Osteocyte (in vitro differentiated cells): ENCODE measurements around the gene GFRA4. TPM values are rescaled to one million over a fixed set of nuclear protein-coding genes. Genes with fewer than 3 reads are reported as not detected.

Experiments
- DNase-seq: peaks from one replicate; pipeline ENCODE4 v3.0.0; 2021; ENCODE audit warnings: mixed read lengths; ENCODE audit not compliant: unreplicated experiment; ENCODE audit errors: extremely low spot score
- H3K27ac Mint-ChIP-seq: one replicate; pipeline ENCODE4 v1.8.0; 2021; ENCODE audit warnings: mild to moderate bottlenecking, mixed read lengths; ENCODE audit not compliant: unreplicated experiment
- H3K27me3 Mint-ChIP-seq: one replicate; pipeline ENCODE4 v1.8.0; 2021; ENCODE audit warnings: mixed read lengths; ENCODE audit not compliant: unreplicated experiment
- H3K36me3 Mint-ChIP-seq: one replicate; pipeline ENCODE4 v1.8.0; 2021; ENCODE audit warnings: mixed read lengths; ENCODE audit not compliant: unreplicated experiment
- H3K4me1 Mint-ChIP-seq: one replicate; pipeline ENCODE4 v1.8.0; 2021; ENCODE audit warnings: mixed read lengths; ENCODE audit not compliant: unreplicated experiment
- H3K4me3 Mint-ChIP-seq: one replicate; pipeline ENCODE4 v1.8.0; 2021; ENCODE audit warnings: mild to moderate bottlenecking, moderate library complexity, mixed read lengths; ENCODE audit not compliant: unreplicated experiment
- H3K9me3 Mint-ChIP-seq: one replicate; pipeline ENCODE4 v1.8.0; 2021; ENCODE audit warnings: mixed read lengths; ENCODE audit not compliant: unreplicated experiment
- total RNA-seq: library from RNA; stranded (reverse); gene quantifications from 2 replicates; pipeline ENCODE4 v1.2.1, GENCODE V29; 2021
- TF ChIP-seq, protein P1 (sequence below): fragments of 200-600 bp; sonication (generic); IDR thresholded peaks from 2 replicates; pipeline ENCODE4 v1.5.0; 2021; ENCODE audit warnings: antibody characterized with exemption, mild to moderate bottlenecking, moderate library complexity

GFRA4 gene
- total RNA-seq, 1 donor from 2014 or later, result not detected

DNA sequence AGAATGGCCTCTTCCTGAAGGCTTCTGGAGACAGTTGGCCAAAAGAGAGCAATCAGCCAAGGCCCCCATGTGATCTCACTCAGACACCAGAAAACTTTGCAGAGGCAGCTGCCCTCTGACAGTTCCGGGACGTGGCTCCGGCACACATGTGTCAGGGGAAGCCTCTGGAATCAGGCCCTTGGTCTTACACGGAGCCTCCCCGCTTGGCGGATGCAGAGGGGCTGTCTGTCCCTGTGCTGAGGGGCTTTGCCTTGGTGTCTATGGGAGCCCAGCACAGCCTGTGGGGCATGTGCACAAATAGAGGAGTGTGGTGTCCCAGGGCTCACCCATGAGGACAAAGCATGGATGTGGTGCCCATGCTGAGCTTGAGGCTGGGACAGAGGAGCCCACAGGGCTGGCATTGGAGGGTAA is 35.4 kb upstream of the GFRA4 start:
- no peaks in the 10 kb centered on the region for H3K4me1 Mint-ChIP-seq
- no peak overlapping the region for H3K27ac Mint-ChIP-seq
- H3K36me3 Mint-ChIP-seq, result no peaks in the 10 kb centered on the region
- no peaks in the 10 kb centered on the region for H3K27me3 Mint-ChIP-seq
- no peak overlapping the region for H3K4me3 Mint-ChIP-seq
- TF ChIP-seq, protein P1, sequence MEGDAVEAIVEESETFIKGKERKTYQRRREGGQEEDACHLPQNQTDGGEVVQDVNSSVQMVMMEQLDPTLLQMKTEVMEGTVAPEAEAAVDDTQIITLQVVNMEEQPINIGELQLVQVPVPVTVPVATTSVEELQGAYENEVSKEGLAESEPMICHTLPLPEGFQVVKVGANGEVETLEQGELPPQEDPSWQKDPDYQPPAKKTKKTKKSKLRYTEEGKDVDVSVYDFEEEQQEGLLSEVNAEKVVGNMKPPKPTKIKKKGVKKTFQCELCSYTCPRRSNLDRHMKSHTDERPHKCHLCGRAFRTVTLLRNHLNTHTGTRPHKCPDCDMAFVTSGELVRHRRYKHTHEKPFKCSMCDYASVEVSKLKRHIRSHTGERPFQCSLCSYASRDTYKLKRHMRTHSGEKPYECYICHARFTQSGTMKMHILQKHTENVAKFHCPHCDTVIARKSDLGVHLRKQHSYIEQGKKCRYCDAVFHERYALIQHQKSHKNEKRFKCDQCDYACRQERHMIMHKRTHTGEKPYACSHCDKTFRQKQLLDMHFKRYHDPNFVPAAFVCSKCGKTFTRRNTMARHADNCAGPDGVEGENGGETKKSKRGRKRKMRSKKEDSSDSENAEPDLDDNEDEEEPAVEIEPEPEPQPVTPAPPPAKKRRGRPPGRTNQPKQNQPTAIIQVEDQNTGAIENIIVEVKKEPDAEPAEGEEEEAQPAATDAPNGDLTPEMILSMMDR, result no peak
- H3K9me3 Mint-ChIP-seq, result no peaks in the 10 kb centered on the region
- no peak for DNase-seq

GRCh38 chr20:3697588-3698305 is 34.5 kb upstream of the GFRA4 start:
- Mint-ChIP-seq H3K9me3 (no peaks in the 10 kb centered on the region), H3K27me3 (no peaks in the 10 kb centered on the region), H3K36me3 (no peaks in the 10 kb centered on the region), H3K27ac (no peak overlapping the region), H3K4me1 (no peaks in the 10 kb centered on the region), H3K4me3 (no peak overlapping the region)
- TF ChIP-seq, protein P1, result no peak
- DNase-seq, result no peak

DNA sequence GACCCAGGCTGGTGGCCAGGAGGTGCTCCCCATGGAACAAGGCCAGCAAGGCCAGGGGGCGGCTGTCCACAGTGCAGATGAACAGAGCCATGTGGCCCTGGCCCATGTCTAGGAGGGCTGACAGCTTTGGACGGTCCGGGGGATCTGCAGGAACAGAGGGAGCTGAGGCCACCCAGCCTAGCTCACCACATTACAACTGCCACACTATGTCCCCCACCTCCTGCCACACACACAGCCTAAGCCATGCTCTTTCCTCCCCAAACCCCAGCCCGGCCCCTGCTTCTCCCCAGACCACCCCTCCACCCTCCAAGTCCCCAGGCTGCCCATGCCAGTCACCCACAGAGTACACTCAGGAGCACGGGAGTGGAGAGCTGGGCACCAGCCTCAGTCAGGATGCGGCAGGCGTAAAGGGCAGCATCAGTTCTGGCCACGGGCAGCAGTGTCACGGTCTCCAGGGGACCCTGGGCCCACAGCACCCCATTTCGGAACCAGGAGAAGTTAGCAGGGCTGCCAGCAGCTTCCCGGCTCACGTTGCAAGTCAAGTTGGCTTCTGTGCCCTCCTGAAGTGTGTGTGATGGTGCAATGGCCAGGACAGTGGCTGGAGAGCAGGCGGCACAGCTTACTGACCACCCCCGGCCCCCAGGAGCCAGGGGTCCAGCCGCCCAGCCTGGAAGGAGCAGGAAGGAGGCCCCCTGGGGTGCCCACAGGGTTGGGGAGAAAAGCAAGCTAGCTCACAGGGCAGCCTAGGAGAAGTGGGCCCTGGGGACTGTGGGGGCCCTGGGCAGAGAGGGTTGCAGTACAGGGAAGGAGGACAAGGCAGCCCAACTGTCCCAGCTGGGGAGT is 33.8 kb upstream of the GFRA4 start:
- Mint-ChIP-seq H3K9me3 (no peaks in the 10 kb centered on the region), H3K27me3 (no peaks in the 10 kb centered on the region), H3K4me1 (no peaks in the 10 kb centered on the region), H3K36me3 (no peaks in the 10 kb centered on the region), H3K4me3 (no peak overlapping the region), H3K27ac (no peak overlapping the region)
- TF ChIP-seq, protein P1, result no peak
- no peak for DNase-seq

- TF ChIP-seq, protein P1, result peak; percentile 43
- Mint-ChIP-seq H3K4me1 (no peaks in the 10 kb centered on the region), H3K36me3 (no peaks in the 10 kb centered on the region), H3K27me3 (no peaks in the 10 kb centered on the region), H3K9me3 (no peaks in the 10 kb centered on the region), H3K27ac (no peak overlapping the region), H3K4me3 (no peak overlapping the region)
- DNase-seq, result no peak
Measured at GRCh38 chr20:3696200-3696599, 33.0 kb upstream of the GFRA4 start.

DNA sequence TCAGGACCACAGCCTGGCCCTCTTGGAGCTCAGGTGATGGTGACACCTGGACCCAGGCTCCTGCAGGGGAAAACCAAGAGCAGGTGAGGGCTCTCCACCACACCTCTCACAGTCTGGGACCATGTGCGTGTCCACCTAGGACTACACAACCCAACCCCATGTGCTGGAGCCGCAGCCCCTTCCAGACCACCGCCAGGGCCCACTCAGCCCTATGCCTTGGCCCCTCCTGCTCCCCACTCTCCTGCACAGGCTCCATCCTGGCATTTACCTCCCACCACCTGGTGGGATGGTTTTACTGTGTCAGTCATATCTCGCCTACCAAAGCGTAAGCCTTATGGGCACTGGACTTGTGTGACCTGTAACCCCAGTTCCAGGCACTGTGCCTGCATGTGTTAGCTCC is 31.7 kb upstream of the GFRA4 start:
- no peaks in the 10 kb centered on the region for H3K4me1 Mint-ChIP-seq
- H3K27ac Mint-ChIP-seq, result no peak overlapping the region
- no peaks in the 10 kb centered on the region for H3K9me3 Mint-ChIP-seq
- no peak overlapping the region for H3K4me3 Mint-ChIP-seq
- H3K27me3 Mint-ChIP-seq, result no peaks in the 10 kb centered on the region
- DNase-seq, result no peak
- no peaks in the 10 kb centered on the region for H3K36me3 Mint-ChIP-seq
- TF ChIP-seq, protein P1, result no peak
